B cell (primary cell): Measurements from ENCODE around the gene CPEB3. TPM values are rescaled to one million over a fixed set of nuclear protein-coding genes. Genes with fewer than 3 reads are reported as not detected.

Experiments used
- ATAC-seq: fragments of 200-7000 bp; cut with Tn5 transposase; one replicate; pipeline ENCODE4 v1.10.0; 2021; ENCODE audit warnings: low read depth, mild to moderate bottlenecking, moderate number of reproducible peaks, moderate library complexity
- CTCF ChIA-PET: fragments of 350-600 bp; sonication (Branson Sonifier 250); formaldehyde crosslinking; loops from one replicate; lab custom pipeline; 2021; ENCODE audit warnings: antibody characterized with exemption, inconsistent platforms; lab: Charles Lee
- POLR2A ChIA-PET: fragments of 350-600 bp; sonication (Branson Sonifier 250); formaldehyde crosslinking; loops from one replicate; lab custom pipeline; 2021; ENCODE audit warnings: antibody characterized with exemption; lab: Charles Lee
- DNase-seq: peaks from one replicate; pipeline ENCODE4 v3.0.0; 2013
- H2AFZ ChIP-seq: 2 replicates; pipeline ENCODE4 v1.6.1; 2012; ENCODE audit warnings: mild to moderate bottlenecking, low read depth, low read length; ENCODE audit not compliant: insufficient read depth, poor library complexity, severe bottlenecking
- H3K27ac ChIP-seq, 2 donors: 1 replicate in 1 of 2; 2 replicates in 1 of 2; pipeline ENCODE4 v1.5.1; 2012 to 2013; ENCODE audit warnings: low read length in 2 of 2, mild to moderate bottlenecking in 2 of 2, moderate library complexity in 1 of 2
- H3K27me3 ChIP-seq, 4 experiments: fragments of 200-600 bp in 1 of 4; sonication (generic) in 1 of 4; replicated peaks in 1 of 4; 1 replicate in 2 of 4; 2 replicates in 2 of 4; pipeline versions ENCODE4 v1.6.1 to v1.7.0; 2013 to 2016; ENCODE audit warnings: low read length in 3 of 4, mild to moderate bottlenecking in 2 of 4, mixed read lengths in 1 of 4, moderate library complexity in 1 of 4; ENCODE audit not compliant: insufficient read depth in 4 of 4, control insufficient read depth in 3 of 4; ENCODE audit errors: control extremely low read depth in 1 of 4
- H3K36me3 ChIP-seq, 2 experiments: replicated peaks in 1 of 2; 1 replicate in 1 of 2; 2 replicates in 1 of 2; pipeline versions ENCODE4 v1.6.1 to v1.7.1; 2013; ENCODE audit warnings: low read length in 1 of 2; ENCODE audit not compliant: insufficient read depth in 2 of 2, control insufficient read depth in 1 of 2; ENCODE audit errors: control extremely low read depth in 1 of 2, extremely low read depth in 1 of 2
- H3K4me1 ChIP-seq, 2 donors: fragments of 200-600 bp in 1 of 2; sonication (generic) in 1 of 2; 1 replicate in 1 of 2; 2 replicates in 1 of 2; pipeline versions ENCODE4 v1.5.1 to v1.6.1; 2013 to 2017; ENCODE audit warnings: low read length in 2 of 2; ENCODE audit not compliant: control insufficient read depth in 2 of 2, insufficient read depth in 2 of 2
- H3K4me2 ChIP-seq: replicated peaks from 2 replicates; pipeline ENCODE3; 2012; ENCODE audit warnings: mild to moderate bottlenecking, low read depth, low read length; ENCODE audit not compliant: poor library complexity, severe bottlenecking
- H3K4me3 ChIP-seq, 5 experiments: fragments of 200-600 bp in 1 of 5; sonication (generic) in 1 of 5; 1 replicate in 3 of 5; 2 replicates in 2 of 5; pipeline versions ENCODE4 v1.5.1 to v1.7.0; 2011 to 2016; ENCODE audit warnings: low read length in 4 of 5, mild to moderate bottlenecking in 4 of 5, low read depth in 2 of 5, control low read depth in 1 of 5, moderate library complexity in 1 of 5; ENCODE audit not compliant: insufficient read depth in 1 of 5; ENCODE audit errors: control extremely low read depth in 1 of 5, extremely low read depth in 1 of 5
- H3K79me2 ChIP-seq: fragments of 200-600 bp; sonication (generic); one replicate; pipeline ENCODE4 v1.6.0; 2016; ENCODE audit warnings: low read length; ENCODE audit not compliant: control insufficient read depth, insufficient read depth
- H3K9ac ChIP-seq: fragments of 200-600 bp; sonication (generic); 2 replicates; pipeline ENCODE4 v1.6.1; 2017; ENCODE audit warnings: mild to moderate bottlenecking, low read length, moderate library complexity
- H3K9me3 ChIP-seq, 3 donors: one replicate each; pipeline versions ENCODE4 v1.6.1 to v1.7.1; 2013; ENCODE audit warnings: low read length in 2 of 3; ENCODE audit not compliant: control insufficient read depth in 2 of 3, insufficient read depth in 1 of 3; ENCODE audit errors: control extremely low read depth in 1 of 3
- H4K20me1 ChIP-seq: 2 replicates; pipeline ENCODE4 v1.6.0; 2012; ENCODE audit warnings: mild to moderate bottlenecking, low read length; ENCODE audit not compliant: insufficient read depth, control insufficient read depth, poor library complexity, severe bottlenecking
- H3K27ac Mint-ChIP-seq: one replicate; pipeline ENCODE4 v1.8.0; 2021; ENCODE audit warnings: mixed read lengths
- H3K27me3 Mint-ChIP-seq: one replicate; pipeline ENCODE4 v1.8.0; 2021; ENCODE audit warnings: mixed read lengths
- H3K4me1 Mint-ChIP-seq: one replicate; pipeline ENCODE4 v1.8.0; 2021; ENCODE audit warnings: mixed read lengths
- H3K4me3 Mint-ChIP-seq: one replicate; pipeline ENCODE4 v1.8.0; 2021; ENCODE audit warnings: mixed read lengths
- H3K9me3 Mint-ChIP-seq: one replicate; pipeline ENCODE4 v1.8.0; 2022; ENCODE audit warnings: mixed read lengths; ENCODE audit not compliant: insufficient read depth
- EZH2 ChIP-seq: IDR thresholded peaks from 2 replicates; pipeline ENCODE4 v1.6.1; 2012; ENCODE audit warnings: borderline replicate concordance, low read depth, mild to moderate bottlenecking, moderate library complexity, low read length; ENCODE audit not compliant: insufficient read depth, poor library complexity, severe bottlenecking
- WGBS: methylation state at CpG from one replicate; pipeline ENCODE4 v1.1.5; 2013; ENCODE audit warnings: missing lambda C conversion rate; ENCODE audit not compliant: insufficient coverage; 5-methylcytosine and 5-hydroxymethylcytosine counted together
- intact Hi-C: fragments of 100-400 bp; cut with micrococcal nuclease; formaldehyde crosslinking; loops from one replicate; pipeline ENCODE4 v1.10.0; 2022
- polyA plus RNA-seq: library from polyadenylated mRNA; depleted of rRNA; stranded (reverse); fragments of >200 nt; gene quantifications from 2 replicates; pipeline ENCODE4 v1.2.3, GENCODE V29; 2012
- total RNA-seq, 2 donors: library from RNA; stranded (reverse); fragments of 120-200 nt in 1 of 2; gene quantifications; 1 replicate in 1 of 2; 2 replicates in 1 of 2; pipeline versions ENCODE4 v1.2.3 to v1.2.4, GENCODE V29; 2013 to 2022
- TF ChIP-seq, protein P1 (sequence below): fragments of 200-600 bp; IDR thresholded peaks from one replicate; pipeline ENCODE4 v1.8.0; 2022; ENCODE audit warnings: antibody characterized with exemption, mild to moderate bottlenecking

CPEB3 gene
- total and polyA plus RNA-seq, 2 donors (not counting 1 experiment from before 2014, with no cell fraction given), result 1.6 to 6.7 TPM

DNA sequence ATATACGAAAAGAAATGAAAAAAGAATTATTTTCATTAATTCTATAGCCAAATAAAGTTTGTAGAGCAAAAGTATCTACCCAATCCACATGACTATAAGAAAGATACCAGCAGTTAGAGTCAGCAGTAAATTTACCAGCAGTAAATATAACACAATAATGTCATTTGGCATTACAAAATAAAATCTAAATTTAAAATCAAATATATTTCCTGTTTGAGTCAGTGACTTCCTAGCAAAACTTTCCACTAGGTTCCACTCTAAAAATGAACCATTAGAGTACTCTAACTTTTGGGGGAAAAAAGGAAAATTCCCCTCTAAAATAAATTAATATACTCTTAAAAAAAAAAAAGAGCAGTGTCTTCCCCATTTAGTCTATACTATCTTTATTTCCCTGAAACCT lies 144.8 kb downstream of the CPEB3 start:
- no peaks in the 10 kb centered on the region for H4K20me1 ChIP-seq
- H3K9ac ChIP-seq, result no peak overlapping the region
- H3K27me3 ChIP-seq, result no peaks in the 10 kb centered on the region
- TF ChIP-seq EZH2, result no peak
- TF ChIP-seq, protein P1, sequence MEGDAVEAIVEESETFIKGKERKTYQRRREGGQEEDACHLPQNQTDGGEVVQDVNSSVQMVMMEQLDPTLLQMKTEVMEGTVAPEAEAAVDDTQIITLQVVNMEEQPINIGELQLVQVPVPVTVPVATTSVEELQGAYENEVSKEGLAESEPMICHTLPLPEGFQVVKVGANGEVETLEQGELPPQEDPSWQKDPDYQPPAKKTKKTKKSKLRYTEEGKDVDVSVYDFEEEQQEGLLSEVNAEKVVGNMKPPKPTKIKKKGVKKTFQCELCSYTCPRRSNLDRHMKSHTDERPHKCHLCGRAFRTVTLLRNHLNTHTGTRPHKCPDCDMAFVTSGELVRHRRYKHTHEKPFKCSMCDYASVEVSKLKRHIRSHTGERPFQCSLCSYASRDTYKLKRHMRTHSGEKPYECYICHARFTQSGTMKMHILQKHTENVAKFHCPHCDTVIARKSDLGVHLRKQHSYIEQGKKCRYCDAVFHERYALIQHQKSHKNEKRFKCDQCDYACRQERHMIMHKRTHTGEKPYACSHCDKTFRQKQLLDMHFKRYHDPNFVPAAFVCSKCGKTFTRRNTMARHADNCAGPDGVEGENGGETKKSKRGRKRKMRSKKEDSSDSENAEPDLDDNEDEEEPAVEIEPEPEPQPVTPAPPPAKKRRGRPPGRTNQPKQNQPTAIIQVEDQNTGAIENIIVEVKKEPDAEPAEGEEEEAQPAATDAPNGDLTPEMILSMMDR, result no peak
- H3K79me2 ChIP-seq, result no peaks in the 10 kb centered on the region
- no peaks in the 10 kb centered on the region for H3K9me3 ChIP-seq
- no peaks in the 10 kb centered on the region for H3K36me3 ChIP-seq
- no CpG with 5 or more reads among the region's 1 CpG for WGBS
- H3K4me2 ChIP-seq, result peak overlapping the region; percentile 0
- Mint-ChIP-seq H3K27me3 (no peaks in the 10 kb centered on the region), H3K27ac (no peak overlapping the region), H3K9me3 (peaks cover 2% of the 10 kb centered on the region), H3K4me1 (peaks cover 65% of the 10 kb centered on the region), H3K4me3 (no peak overlapping the region)
- no peak overlapping the region for H3K4me3 ChIP-seq
- CTCF ChIA-PET, result interaction anchor here (0.9 kb wide), 1 partner anchor 11 kb away, joined by 5 read pairs; no protein-coding TSS in a partner anchor
- intact Hi-C loops, result no loop called here
- POLR2A ChIA-PET, result no interaction called here
- ATAC-seq (no peak), DNase-seq (no peak)
- H3K27ac ChIP-seq, result no peak overlapping the region
- peaks cover 36 to 53% of the 10 kb centered on the region in 2 donors for H3K4me1 ChIP-seq
- H2AFZ ChIP-seq, result no peak overlapping the region

DNA sequence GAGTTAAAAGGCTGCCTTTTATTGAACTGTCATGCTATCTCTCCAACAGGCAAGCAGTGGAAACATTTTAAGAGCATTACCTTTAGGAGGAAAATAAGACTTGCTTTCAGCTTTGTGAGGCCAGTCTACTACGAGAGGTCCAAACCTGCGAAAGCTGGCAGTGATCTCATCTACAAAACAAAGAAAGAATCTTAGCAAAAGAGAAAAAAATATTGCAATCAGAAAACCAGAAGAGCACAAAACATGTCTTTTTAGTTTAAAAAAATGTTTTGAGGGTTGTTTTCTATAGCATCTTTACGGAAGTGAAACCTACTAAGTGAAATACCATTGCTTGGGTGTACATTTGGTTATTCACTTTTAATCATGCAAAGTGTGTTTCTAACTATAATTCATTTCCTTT lies 147.9 kb downstream of the CPEB3 start:
- POLR2A ChIA-PET, result no interaction called here
- peak overlapping the region; percentile 58 for H3K9ac ChIP-seq
- Mint-ChIP-seq H3K9me3 (peaks cover 2% of the 10 kb centered on the region), H3K27ac (peak overlapping the region; percentile 88), H3K27me3 (no peaks in the 10 kb centered on the region), H3K4me3 (peak overlapping the region; percentile 79), H3K4me1 (peaks cover 59% of the 10 kb centered on the region)
- intact Hi-C loops, result loop anchor here (1.0 kb wide), 2 partner anchors 97 to 148 kb away; partner anchors contain the start of genes CPEB3 and MARCHF5
- peak overlapping the region; percentile 6 to 51 (median 27) for H3K4me3 ChIP-seq
- H3K4me2 ChIP-seq, result peak overlapping the region; percentile 68
- DNase-seq (peak; percentile 61), ATAC-seq (peak; percentile 39)
- H3K27ac ChIP-seq, result peak overlapping the region; percentile 52 to 61
- TF ChIP-seq EZH2, result no peak
- TF ChIP-seq, protein P1, result no peak
- no CpG with 5 or more reads among the region's 3 CpGs for WGBS
- peaks cover 34 to 53% of the 10 kb centered on the region in 2 donors for H3K4me1 ChIP-seq
- H3K79me2 ChIP-seq, result peaks cover 3% of the 10 kb centered on the region
- no peaks in the 10 kb centered on the region for H3K36me3 ChIP-seq
- no peaks in the 10 kb centered on the region for H3K9me3 ChIP-seq
- H2AFZ ChIP-seq, result no peak overlapping the region
- no peaks in the 10 kb centered on the region for H4K20me1 ChIP-seq
- no peaks in the 10 kb centered on the region for H3K27me3 ChIP-seq
- CTCF ChIA-PET, result interaction anchor here (1.4 to 2.8 kb wide), 2 partner anchors 55 to 147 kb away, joined by 7 to 11 read pairs; partner anchors contain the start of genes CPEB3 and MARCHF5
